ENCODE measurements around the gene DEFB131A. TPM values are rescaled to one million over a fixed set of nuclear protein-coding genes. Genes with fewer than 3 reads are reported as not detected.
"Not testable (repeated sequence)": the region's sequence is repeated elsewhere in the genome, so short reads cannot be mapped to it uniquely, and the experiment has no call there.

The DEFB131A gene, protein sequence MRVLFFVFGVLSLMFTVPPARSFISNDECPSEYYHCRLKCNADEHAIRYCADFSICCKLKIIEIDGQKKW
- total RNA-seq: not detected

DNA sequence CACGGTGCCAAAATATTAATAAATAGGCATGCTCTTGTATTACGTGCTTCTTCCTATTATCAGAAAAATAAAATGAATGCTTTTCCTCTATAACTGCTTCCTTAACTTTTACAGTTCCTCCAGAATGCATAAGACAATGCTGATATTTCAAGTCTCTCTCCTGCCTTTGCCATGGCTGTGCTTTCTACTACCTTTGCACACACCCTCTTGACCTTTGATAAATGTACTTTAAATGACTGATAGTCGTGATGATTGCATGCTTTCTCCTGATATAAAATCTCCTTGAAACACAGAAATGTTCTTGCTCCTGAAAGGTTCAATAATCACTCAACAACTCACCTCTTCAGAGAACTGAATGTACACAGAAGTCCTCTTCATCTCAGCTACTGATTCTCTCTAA is at the start of gene DEFB131A:
Gene DEFB131A, plus strand, starts transcription at position 301 of the 400 bp plus-strand sequence. CDS start 120 bp downstream, outside the sequence.
- intact Hi-C loops (cut with DNase I); H3K4me3 ChIP-seq; H3K9me3 ChIP-seq; H3K27ac ChIP-seq (replicated peaks in 1 of 4); H3K36me3 ChIP-seq; H3K27me3 ChIP-seq; DNase-seq (ENCODE audit: extremely low spot score); H3K4me1 ChIP-seq: not testable (repeated sequence)
- 55% methylated on average over 3 of the region's 3 CpGs for WGBS

GRCh38 chr4:9405774-9406173 is 38.4 kb upstream of the DEFB131A start:
- H3K27ac ChIP-seq (replicated peaks in 1 of 4); H3K9me3 ChIP-seq; H3K27me3 ChIP-seq; H3K36me3 ChIP-seq; H3K4me1 ChIP-seq; H3K4me3 ChIP-seq; intact Hi-C loops (cut with DNase I); DNase-seq (ENCODE audit: extremely low spot score): not testable (repeated sequence)
- no CpG with 5 or more reads among the region's 2 CpGs for WGBS

GRCh38 chr4:9406491-9406890 is 37.7 kb upstream of the DEFB131A start:
- intact Hi-C loops (cut with DNase I); H3K27ac ChIP-seq (replicated peaks in 1 of 4); DNase-seq (ENCODE audit: extremely low spot score); H3K9me3 ChIP-seq; H3K36me3 ChIP-seq; H3K27me3 ChIP-seq; H3K4me3 ChIP-seq; H3K4me1 ChIP-seq: not testable (repeated sequence)
- WGBS: 80% methylated on average over 3 of the region's 3 CpGs

GRCh38 chr4:9409793-9410192 is 34.4 kb upstream of the DEFB131A start:
- intact Hi-C loops (cut with DNase I): no loop called here
- WGBS: 90% methylated on average over 2 of the region's 13 CpGs
- H3K36me3 ChIP-seq: no peaks in the 10 kb centered on the region
- no peaks in the 10 kb centered on the region for H3K27me3 ChIP-seq
- H3K27ac ChIP-seq (replicated peaks in 1 of 4): no peak overlapping the region
- no peaks in the 10 kb centered on the region for H3K4me1 ChIP-seq
- peaks cover 0 to 4% (median 0%) of the 10 kb centered on the region in 4 donors for H3K9me3 ChIP-seq
- no peak overlapping the region for H3K4me3 ChIP-seq
- no peak for DNase-seq (ENCODE audit: extremely low spot score)
- TF ChIP-seq POLR2AphosphoS5 (IDR thresholded peaks at IDR 0.05): no peak
- TF ChIP-seq, protein P1, sequence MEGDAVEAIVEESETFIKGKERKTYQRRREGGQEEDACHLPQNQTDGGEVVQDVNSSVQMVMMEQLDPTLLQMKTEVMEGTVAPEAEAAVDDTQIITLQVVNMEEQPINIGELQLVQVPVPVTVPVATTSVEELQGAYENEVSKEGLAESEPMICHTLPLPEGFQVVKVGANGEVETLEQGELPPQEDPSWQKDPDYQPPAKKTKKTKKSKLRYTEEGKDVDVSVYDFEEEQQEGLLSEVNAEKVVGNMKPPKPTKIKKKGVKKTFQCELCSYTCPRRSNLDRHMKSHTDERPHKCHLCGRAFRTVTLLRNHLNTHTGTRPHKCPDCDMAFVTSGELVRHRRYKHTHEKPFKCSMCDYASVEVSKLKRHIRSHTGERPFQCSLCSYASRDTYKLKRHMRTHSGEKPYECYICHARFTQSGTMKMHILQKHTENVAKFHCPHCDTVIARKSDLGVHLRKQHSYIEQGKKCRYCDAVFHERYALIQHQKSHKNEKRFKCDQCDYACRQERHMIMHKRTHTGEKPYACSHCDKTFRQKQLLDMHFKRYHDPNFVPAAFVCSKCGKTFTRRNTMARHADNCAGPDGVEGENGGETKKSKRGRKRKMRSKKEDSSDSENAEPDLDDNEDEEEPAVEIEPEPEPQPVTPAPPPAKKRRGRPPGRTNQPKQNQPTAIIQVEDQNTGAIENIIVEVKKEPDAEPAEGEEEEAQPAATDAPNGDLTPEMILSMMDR (IDR thresholded peaks at IDR 0.05): no peak
- no peak for TF ChIP-seq POLR2A (IDR thresholded peaks at IDR 0.05; ENCODE audit: low read depth)
- TF ChIP-seq EP300 (IDR thresholded peaks at IDR 0.05): no peak

- H3K27ac ChIP-seq (replicated peaks in 1 of 4); H3K9me3 ChIP-seq; DNase-seq (ENCODE audit: extremely low spot score); H3K36me3 ChIP-seq; H3K4me3 ChIP-seq; H3K4me1 ChIP-seq; intact Hi-C loops (cut with DNase I); H3K27me3 ChIP-seq: not testable (repeated sequence)
- WGBS: 75% methylated on average over 6 of the region's 6 CpGs
Observed at GRCh38 chr4:9421884-9422455, 22.2 kb upstream of the DEFB131A start.

DNA sequence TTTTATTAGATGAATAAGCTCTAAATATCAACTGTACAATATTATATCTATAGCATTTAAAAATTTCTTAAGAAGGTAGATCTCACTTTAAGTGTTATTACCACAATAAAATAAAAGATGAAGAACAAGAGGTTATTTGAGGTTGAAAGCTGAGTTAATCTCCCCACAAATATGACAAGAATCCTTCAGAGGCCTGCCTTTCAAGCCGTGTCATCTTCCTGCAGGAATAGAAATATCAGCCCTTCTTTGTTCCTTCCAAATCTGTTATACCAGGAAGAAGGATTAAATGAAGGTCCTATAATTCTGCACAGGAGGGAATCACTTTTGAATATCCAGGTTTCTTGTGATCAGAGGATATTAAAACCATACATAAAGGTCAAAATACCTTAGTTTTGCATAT is 18.3 kb upstream of the DEFB131A start:
- H3K27ac ChIP-seq (replicated peaks in 1 of 4); H3K9me3 ChIP-seq; DNase-seq (ENCODE audit: extremely low spot score); H3K27me3 ChIP-seq; H3K36me3 ChIP-seq; intact Hi-C loops (cut with DNase I); H3K4me1 ChIP-seq; H3K4me3 ChIP-seq: not testable (repeated sequence)
- 50% methylated on average over 1 of the region's 1 CpG for WGBS

GRCh38 chr4:9430061-9430460 is 14.2 kb upstream of the DEFB131A start:
- H3K36me3 ChIP-seq; H3K4me3 ChIP-seq; H3K4me1 ChIP-seq; DNase-seq (ENCODE audit: extremely low spot score); H3K27me3 ChIP-seq; H3K9me3 ChIP-seq; H3K27ac ChIP-seq (replicated peaks in 1 of 4); intact Hi-C loops (cut with DNase I): not testable (repeated sequence)
- 68% methylated on average over 1 of the region's 1 CpG for WGBS

DNA sequence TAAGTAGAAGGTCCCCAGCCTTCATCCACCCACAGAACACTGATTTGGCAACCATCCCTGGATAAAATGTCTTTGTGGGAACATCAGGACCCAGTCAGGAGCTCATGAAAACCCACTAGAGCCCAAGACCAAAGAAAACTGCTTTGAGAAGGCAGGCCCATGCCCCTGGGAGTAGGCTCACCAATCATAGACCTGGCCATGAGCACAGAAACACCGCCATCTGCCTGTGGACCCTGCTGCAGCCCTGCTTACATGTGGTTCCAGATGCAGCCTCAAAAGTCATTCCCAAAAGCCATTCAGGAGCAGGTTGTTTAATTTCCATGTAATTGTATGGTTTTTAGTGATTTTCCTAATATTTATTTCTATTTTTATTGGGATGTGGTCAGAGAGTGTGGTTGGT is 10.9 kb upstream of the DEFB131A start:
- DNase-seq (ENCODE audit: extremely low spot score); intact Hi-C loops (cut with DNase I); H3K27me3 ChIP-seq; H3K36me3 ChIP-seq; H3K4me1 ChIP-seq; H3K27ac ChIP-seq (replicated peaks in 1 of 4); H3K9me3 ChIP-seq; H3K4me3 ChIP-seq: not testable (repeated sequence)
- 88% methylated on average over 1 of the region's 1 CpG for WGBS

GRCh38 chr4:9436728-9437127 is 7.5 kb upstream of the DEFB131A start:
- H3K36me3 ChIP-seq; H3K4me1 ChIP-seq; H3K27ac ChIP-seq (replicated peaks in 1 of 4); H3K27me3 ChIP-seq; DNase-seq (ENCODE audit: extremely low spot score); H3K4me3 ChIP-seq; H3K9me3 ChIP-seq; intact Hi-C loops (cut with DNase I): not testable (repeated sequence)

GRCh38 chr4:9442355-9442754 is 1.9 kb upstream of the DEFB131A start:
- 74% methylated on average over 4 of the region's 4 CpGs for WGBS
- H3K27ac ChIP-seq (replicated peaks in 1 of 4); H3K4me1 ChIP-seq; intact Hi-C loops (cut with DNase I); H3K27me3 ChIP-seq; H3K36me3 ChIP-seq; DNase-seq (ENCODE audit: extremely low spot score); H3K4me3 ChIP-seq; H3K9me3 ChIP-seq: not testable (repeated sequence)

- WGBS: 68% methylated on average over 6 of the region's 6 CpGs
Observed at GRCh38 chr4:9444681-9445080, 467 bp downstream of the DEFB131A start.

DNA sequence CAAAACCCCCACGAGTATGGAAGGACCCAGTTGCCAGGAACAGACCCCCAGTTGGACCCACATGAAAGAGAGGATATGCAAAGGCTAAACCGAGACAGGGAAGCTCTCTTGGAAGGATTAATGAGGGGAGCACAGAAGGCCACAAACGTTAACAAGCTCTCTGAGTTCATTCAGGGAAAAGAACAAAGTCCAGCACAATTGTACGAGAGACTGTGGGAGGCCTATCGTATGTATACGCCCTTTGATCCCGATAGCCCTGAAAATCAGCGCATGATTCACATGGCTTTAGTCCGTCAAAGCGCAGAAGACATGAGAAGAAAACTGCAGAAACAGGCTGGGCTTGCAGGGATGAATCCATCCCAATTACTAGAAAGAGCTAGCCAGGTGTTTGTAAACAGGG is 8.0 kb downstream of the DEFB131A start:
- H3K4me3 ChIP-seq; H3K27ac ChIP-seq (replicated peaks in 1 of 4); H3K4me1 ChIP-seq; intact Hi-C loops (cut with DNase I); H3K9me3 ChIP-seq; DNase-seq (ENCODE audit: extremely low spot score); H3K36me3 ChIP-seq; H3K27me3 ChIP-seq: not testable (repeated sequence)
- 72% methylated on average over 10 of the region's 10 CpGs for WGBS

More at GRCh38 chr4:9444681-9445080, 467 bp downstream of the DEFB131A start:
- H3K9me3 ChIP-seq; H3K4me1 ChIP-seq; DNase-seq (ENCODE audit: extremely low spot score); H3K27ac ChIP-seq (replicated peaks in 1 of 4); intact Hi-C loops (cut with DNase I); H3K27me3 ChIP-seq; H3K4me3 ChIP-seq; H3K36me3 ChIP-seq: not testable (repeated sequence)

Measured in esophagus muscularis mucosa (tissue), 4 donors.